GM19463 (cell line): ENCODE results near the gene LTA.

Experiments used
- ATAC-seq: cut with Tn5 transposase; IDR thresholded peaks from one replicate; pipeline ENCODE4 v1.9.1; 2021; ENCODE audit warnings: mild to moderate bottlenecking, moderate library complexity; ENCODE audit not compliant: unreplicated experiment

The LTA gene

DNA sequence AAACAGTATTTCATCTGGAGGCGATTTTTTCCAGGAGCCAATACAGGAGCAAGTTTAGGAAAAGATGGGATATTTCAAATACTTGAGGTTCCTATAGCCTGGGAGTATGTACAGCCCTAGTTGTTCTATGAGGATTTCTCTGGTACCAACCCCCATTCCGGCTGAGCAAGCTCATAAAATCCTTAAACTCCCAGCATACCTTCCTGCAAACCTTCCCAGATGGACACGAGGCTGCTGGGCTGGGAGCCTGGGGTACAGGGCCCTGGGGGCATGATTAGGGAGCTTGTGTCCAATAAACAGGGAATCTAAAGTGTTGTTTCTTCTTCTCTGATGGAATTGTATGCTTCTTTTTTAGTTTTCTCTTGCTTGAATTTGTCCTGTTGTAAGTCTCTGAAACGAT, 49.9 kb downstream of the LTA start:
- ATAC-seq, result no peak

DNA sequence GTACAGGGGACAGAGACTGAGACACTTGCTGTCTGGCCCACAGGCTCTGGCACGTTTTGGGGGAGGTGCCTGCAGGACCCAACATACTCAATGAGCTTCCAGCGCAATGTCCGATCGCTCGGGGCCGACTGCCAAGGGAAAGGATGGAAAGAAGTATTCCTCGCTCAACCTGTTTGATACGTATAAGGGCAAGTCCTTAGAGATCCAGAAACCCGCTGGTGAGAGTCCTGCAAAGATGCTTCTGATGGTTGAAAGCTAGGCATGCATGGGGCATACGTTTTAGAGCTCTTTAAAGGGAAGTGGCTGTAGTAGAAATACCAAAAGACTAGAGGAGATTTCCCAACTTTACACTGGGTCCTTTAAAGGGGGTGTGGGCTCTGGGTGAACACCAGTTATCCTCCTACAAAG, 50.6 kb downstream of the LTA start:
- no peak for ATAC-seq
